Endothelial cell of umbilical vein (primary cell): ENCODE data around the gene STRN. TPM values are rescaled to one million over a fixed set of nuclear protein-coding genes. Genes with fewer than 3 reads are reported as not detected.

ENCODE experiments used
- BruUV-seq: library from RNA; stranded (reverse); fragments of 400-500 nt; replicated peaks from 2 replicates; lab custom pipeline; 2021; lab: Mats Ljungman, UMichigan
- CTCF ChIA-PET: fragments of 300-600, 350-600 bp; sonication (Branson Sonifier 250); formaldehyde crosslinking; loops from one replicate; lab custom pipeline; 2021; ENCODE audit warnings: antibody characterized with exemption, inconsistent platforms; lab: Charles Lee
- POLR2A ChIA-PET: fragments of 300-600, 350-600 bp; sonication (Branson Sonifier 250); formaldehyde crosslinking; loops from one replicate; lab custom pipeline; 2021; ENCODE audit warnings: antibody characterized with exemption, inconsistent platforms; lab: Charles Lee
- DNase-seq: peaks from one replicate; pipeline ENCODE4 v3.0.0-alpha.2; 2011; ENCODE audit warnings: low read depth, low spot score
- FAIRE-seq: peaks from 2 replicates; lab custom pipeline; 2011; peaks lifted over from hg19 to GRCh38; lab: Jason Lieb, UNC
- H2AFZ ChIP-seq: 2 replicates; pipeline ENCODE4 v1.6.0; 2012; ENCODE audit warnings: low read depth, low read length, control low read depth, inconsistent platforms
- H3K27ac ChIP-seq: 2 replicates; pipeline ENCODE4 v1.5.1; 2011; ENCODE audit warnings: low read depth, mild to moderate bottlenecking, control low read depth, low read length, moderate library complexity; ENCODE audit not compliant: insufficient read depth
- H3K27me3 ChIP-seq, 2 experiments: 2 replicates each; pipeline versions ENCODE4 v1.6.0 to v1.6.1; 2011; ENCODE audit warnings: low read length in 2 of 2, mixed read lengths in 1 of 2; ENCODE audit not compliant: control insufficient read depth in 2 of 2, insufficient read depth in 2 of 2
- H3K36me3 ChIP-seq, 2 experiments: 2 replicates in 1 of 2; 3 replicates in 1 of 2; pipeline ENCODE4 v1.5.1; 2011; ENCODE audit warnings: low read length in 2 of 2, mild to moderate bottlenecking in 1 of 2, moderate library complexity in 1 of 2; ENCODE audit not compliant: control insufficient read depth in 2 of 2, insufficient read depth in 2 of 2; ENCODE audit errors: extremely low read depth in 1 of 2
- H3K4me1 ChIP-seq: 3 replicates; pipeline ENCODE4 v1.5.1; 2011; ENCODE audit warnings: mild to moderate bottlenecking, low read length; ENCODE audit not compliant: control insufficient read depth, insufficient read depth; ENCODE audit errors: extremely low read depth
- H3K4me2 ChIP-seq: 2 replicates; pipeline ENCODE4 v1.6.1; 2011; ENCODE audit warnings: low read length, control low read depth, mixed read lengths; ENCODE audit not compliant: insufficient read depth
- H3K4me3 ChIP-seq, 3 experiments: fragments of 200-600 bp in 1 of 3; sonication (generic), shearing (Covaris generic) in 1 of 3; replicated peaks in 1 of 3; 2 replicates each; pipeline ENCODE4 v1.5.1; 2011 to 2016; ENCODE audit warnings: control low read depth in 3 of 3, low read length in 3 of 3, mild to moderate bottlenecking in 2 of 3, inconsistent platforms in 1 of 3, low read depth in 1 of 3, moderate library complexity in 1 of 3; ENCODE audit not compliant: insufficient read depth in 1 of 3
- H3K79me2 ChIP-seq: 2 replicates; pipeline ENCODE4 v1.6.0; 2012; ENCODE audit warnings: low read length, inconsistent platforms; ENCODE audit not compliant: control insufficient read depth, insufficient read depth
- H3K9ac ChIP-seq: replicated peaks from 2 replicates; pipeline ENCODE3; 2011; ENCODE audit warnings: low read length, control low read depth; ENCODE audit not compliant: insufficient read depth; ENCODE audit errors: extremely low read depth
- H3K9me1 ChIP-seq: replicated peaks from 3 replicates; pipeline ENCODE4 v1.6.0; 2011; ENCODE audit warnings: mild to moderate bottlenecking, low read length; ENCODE audit not compliant: control insufficient read depth, insufficient read depth; ENCODE audit errors: extremely low read depth
- H3K9me3 ChIP-seq: replicated peaks from 2 replicates; pipeline ENCODE4 v1.5.1; 2012; ENCODE audit warnings: low read length, inconsistent platforms; ENCODE audit not compliant: control insufficient read depth, insufficient read depth
- H4K20me1 ChIP-seq: replicated peaks from 2 replicates; pipeline ENCODE3; 2011; ENCODE audit warnings: mild to moderate bottlenecking, low read length; ENCODE audit not compliant: control insufficient read depth, insufficient read depth; ENCODE audit errors: extremely low read depth
- EZH2 ChIP-seq: IDR thresholded peaks from 2 replicates; pipeline ENCODE4 v1.6.1; 2012; ENCODE audit warnings: borderline replicate concordance, low read depth, mild to moderate bottlenecking, moderate library complexity, low read length, inconsistent platforms; ENCODE audit not compliant: severe bottlenecking
- FOS ChIP-seq: IDR thresholded peaks from 2 replicates; pipeline ENCODE4 v1.6.1; 2011; ENCODE audit warnings: mild to moderate bottlenecking, low read length, moderate library complexity, borderline replicate concordance; ENCODE audit not compliant: insufficient read depth
- GATA2 ChIP-seq: IDR thresholded peaks from 2 replicates; pipeline ENCODE4 v1.7.0; 2011; ENCODE audit warnings: low read depth, mild to moderate bottlenecking, moderate library complexity, mixed read lengths, low read length; ENCODE audit not compliant: insufficient read length, insufficient read depth
- JUN ChIP-seq: IDR thresholded peaks from 2 replicates; pipeline ENCODE4 v1.6.1; 2011; ENCODE audit warnings: borderline replicate concordance, low read depth; ENCODE audit not compliant: insufficient read length, insufficient read depth
- MYC ChIP-seq: IDR thresholded peaks from one replicate; pipeline ENCODE4 v1.6.1; 2011; ENCODE audit warnings: mild to moderate bottlenecking, low read depth, low read length
- POLR2A ChIP-seq: IDR thresholded peaks from 2 replicates; pipeline ENCODE4 v1.6.1; 2012; ENCODE audit warnings: low read depth, mild to moderate bottlenecking, control low read depth, low read length
- POLR2AphosphoS5 ChIP-seq: IDR thresholded peaks from 2 replicates; pipeline ENCODE4 v1.6.1; 2012; ENCODE audit warnings: low read depth, mild to moderate bottlenecking, control low read depth, low read length, moderate library complexity; ENCODE audit not compliant: insufficient read depth
- dilution Hi-C: fragments of 300-500 bp; cut with MboI; formaldehyde crosslinking; loops from one replicate; pipeline ENCODE4 v1.15.0; 2019; ENCODE audit warnings: low sequenced_read_pairs; ENCODE audit not compliant: extremely low pct_ligation_motif_present
- intact Hi-C: fragments of 100-400 bp; cut with micrococcal nuclease; formaldehyde crosslinking; loops from one replicate; pipeline ENCODE4 v1.10.0; 2022
- polyA plus RNA-seq, 4 experiments: library from polyadenylated mRNA; depleted of rRNA in 3 of 4; stranded (reverse) in 3 of 4; unstranded in 1 of 4; fragments of >200 nt; gene quantifications; 2 replicates each; pipeline versions ENCODE4 v1.2.1 to v1.2.3, GENCODE V29; 2011 to 2012; ENCODE audit warnings: missing spikeins in 1 of 4
- total RNA-seq: library from RNA; stranded (reverse); gene quantifications from 2 replicates; pipeline ENCODE4 v1.2.3, GENCODE V29; 2021
- TF ChIP-seq, protein P1 (sequence below), 2 donors: IDR thresholded peaks; 1 replicate in 1 of 2; 2 replicates in 1 of 2; pipeline ENCODE4 v1.5.1; 2011; ENCODE audit warnings: low read length in 2 of 2, mild to moderate bottlenecking in 2 of 2, moderate library complexity in 2 of 2, control low read depth in 1 of 2, inconsistent platforms in 1 of 2, low read depth in 1 of 2; ENCODE audit not compliant: insufficient read depth in 1 of 2; ENCODE audit errors: extremely low read depth in 1 of 2
- TF ChIP-seq, protein P2 (sequence below): IDR thresholded peaks from 2 replicates; pipeline ENCODE4 v1.6.1; 2011; ENCODE audit not compliant: insufficient read depth, insufficient read length

STRN gene
- total and polyA plus RNA-seq, 2 donors (not counting 3 experiments of a cell fraction or from before 2014, with no cell fraction given): 6.7 to 33.4 TPM

DNA sequence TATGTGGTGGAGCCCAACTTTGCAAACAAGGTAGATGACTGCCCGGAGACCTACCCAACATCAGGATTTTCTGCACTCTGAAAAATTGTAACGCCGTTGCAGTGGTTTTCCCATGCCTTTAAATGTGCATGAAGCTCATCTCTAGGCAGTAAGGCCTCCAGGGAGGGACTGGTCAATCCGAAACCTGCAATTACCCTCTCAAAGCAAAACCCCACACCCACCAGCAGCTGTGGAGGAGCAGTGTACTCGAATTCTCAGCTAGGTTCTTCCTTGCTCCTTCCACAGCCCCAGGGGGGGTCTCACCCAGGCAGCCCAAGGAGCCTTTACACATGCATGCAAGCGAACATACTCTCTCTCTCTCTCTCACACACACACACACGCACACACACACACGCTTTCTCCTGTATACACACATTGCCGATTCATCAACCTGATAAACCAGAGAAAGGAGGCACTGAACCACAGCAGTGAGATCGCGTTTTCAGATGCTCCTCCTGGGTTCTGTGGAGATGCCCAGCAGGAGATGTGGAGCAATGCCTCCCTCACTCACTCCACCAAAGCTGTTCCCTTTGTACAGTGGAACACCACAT is 160.6 kb downstream of the STRN start:
- Histone ChIP-seq H2AFZ (no peak overlapping the region), H3K27me3 (peaks cover 3 to 9% of the 10 kb centered on the region in 2 experiments), H3K4me2 (no peak overlapping the region), H3K9ac (no peak overlapping the region), H3K9me1 (no peaks in the 10 kb centered on the region), H3K4me1 (no peaks in the 10 kb centered on the region), H4K20me1 (no peaks in the 10 kb centered on the region), H3K79me2 (no peaks in the 10 kb centered on the region), H3K4me3 (no peak overlapping the region), H3K36me3 (no peaks in the 10 kb centered on the region), H3K9me3 (no peaks in the 10 kb centered on the region), H3K27ac (no peak overlapping the region)
- dilution Hi-C loops: no loop called here
- ChIA-PET POLR2A (no interaction called here), CTCF (no interaction called here)
- DNase-seq (no peak), FAIRE-seq (no peak)
- TF ChIP-seq, protein P1, sequence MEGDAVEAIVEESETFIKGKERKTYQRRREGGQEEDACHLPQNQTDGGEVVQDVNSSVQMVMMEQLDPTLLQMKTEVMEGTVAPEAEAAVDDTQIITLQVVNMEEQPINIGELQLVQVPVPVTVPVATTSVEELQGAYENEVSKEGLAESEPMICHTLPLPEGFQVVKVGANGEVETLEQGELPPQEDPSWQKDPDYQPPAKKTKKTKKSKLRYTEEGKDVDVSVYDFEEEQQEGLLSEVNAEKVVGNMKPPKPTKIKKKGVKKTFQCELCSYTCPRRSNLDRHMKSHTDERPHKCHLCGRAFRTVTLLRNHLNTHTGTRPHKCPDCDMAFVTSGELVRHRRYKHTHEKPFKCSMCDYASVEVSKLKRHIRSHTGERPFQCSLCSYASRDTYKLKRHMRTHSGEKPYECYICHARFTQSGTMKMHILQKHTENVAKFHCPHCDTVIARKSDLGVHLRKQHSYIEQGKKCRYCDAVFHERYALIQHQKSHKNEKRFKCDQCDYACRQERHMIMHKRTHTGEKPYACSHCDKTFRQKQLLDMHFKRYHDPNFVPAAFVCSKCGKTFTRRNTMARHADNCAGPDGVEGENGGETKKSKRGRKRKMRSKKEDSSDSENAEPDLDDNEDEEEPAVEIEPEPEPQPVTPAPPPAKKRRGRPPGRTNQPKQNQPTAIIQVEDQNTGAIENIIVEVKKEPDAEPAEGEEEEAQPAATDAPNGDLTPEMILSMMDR (IDR thresholded peaks at IDR 0.05; ENCODE audit: extremely low read depth in 1 of 2, insufficient read depth in 1 of 2, low read depth in 1 of 2, low read length in 2 of 2): no peak
- TF ChIP-seq POLR2A: no peak
- TF ChIP-seq FOS: no peak
- no peak for TF ChIP-seq MYC
- TF ChIP-seq EZH2: no peak
- TF ChIP-seq, protein P2, sequence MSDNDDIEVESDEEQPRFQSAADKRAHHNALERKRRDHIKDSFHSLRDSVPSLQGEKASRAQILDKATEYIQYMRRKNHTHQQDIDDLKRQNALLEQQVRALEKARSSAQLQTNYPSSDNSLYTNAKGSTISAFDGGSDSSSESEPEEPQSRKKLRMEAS: no peak
- TF ChIP-seq POLR2AphosphoS5: no peak
- TF ChIP-seq GATA2: no peak
- TF ChIP-seq JUN: no peak
- intact Hi-C loops: no loop called here
- BruUV-seq: no TSS peak
